Stimulated activated CD4-positive, alpha-beta T cell treated with anti-CD3 and anti-CD28 coated beads, TNF-alpha, amount 100 ng/mL, for 48 hours (primary cell): ENCODE data around the gene RMDN2.
"Not testable (repeated sequence)": the region's sequence is repeated elsewhere in the genome, so short reads cannot be mapped to it uniquely, and the experiment has no call there.

ENCODE experiments used
- DNase-seq, 3 donors: peaks; one replicate each; pipeline ENCODE4 v3.0.0-alpha.2; 2020; ENCODE audit warnings: low read depth in 3 of 3

Gene RMDN2

DNA sequence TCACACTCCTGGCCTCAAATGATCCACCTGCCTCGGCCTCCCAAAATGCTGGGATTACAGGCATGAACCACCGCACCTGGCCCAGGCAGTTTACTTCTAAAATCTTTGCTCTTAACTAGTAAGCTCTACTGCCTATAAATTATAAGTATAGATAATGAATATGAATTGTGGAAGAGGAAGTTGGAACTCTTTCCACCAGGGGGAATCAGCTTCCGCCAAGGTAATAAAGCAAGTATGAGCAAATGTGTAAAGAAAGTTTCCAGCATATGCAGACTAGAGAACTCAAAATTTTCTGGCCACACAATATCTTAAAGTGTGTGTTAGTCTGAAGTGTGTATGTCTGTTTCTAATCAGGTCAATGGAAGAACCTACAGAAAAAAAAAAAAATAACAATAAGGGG is 68.1 kb downstream of the RMDN2 start:
- DNase-seq: no peak

DNA sequence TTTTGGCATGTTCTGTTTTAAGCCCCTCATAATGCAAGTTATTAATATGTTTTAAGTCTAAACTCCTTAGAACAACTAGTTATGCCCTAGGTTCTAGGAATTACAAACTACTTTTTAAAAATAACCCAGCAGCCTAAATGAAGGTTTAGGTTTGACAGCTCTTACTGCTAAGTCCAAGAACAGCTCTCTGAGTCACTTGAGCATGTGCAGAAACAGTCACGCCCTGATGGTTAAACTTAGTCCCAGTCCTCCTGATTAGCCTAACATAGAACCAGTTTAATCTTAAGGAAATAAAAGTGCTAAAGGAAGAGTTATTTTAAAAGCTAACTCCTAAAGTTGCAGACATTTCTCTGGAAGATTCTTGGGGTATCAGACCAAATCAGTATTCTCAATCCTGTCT is 72.5 kb downstream of the RMDN2 start:
- DNase-seq: no peak

DNA sequence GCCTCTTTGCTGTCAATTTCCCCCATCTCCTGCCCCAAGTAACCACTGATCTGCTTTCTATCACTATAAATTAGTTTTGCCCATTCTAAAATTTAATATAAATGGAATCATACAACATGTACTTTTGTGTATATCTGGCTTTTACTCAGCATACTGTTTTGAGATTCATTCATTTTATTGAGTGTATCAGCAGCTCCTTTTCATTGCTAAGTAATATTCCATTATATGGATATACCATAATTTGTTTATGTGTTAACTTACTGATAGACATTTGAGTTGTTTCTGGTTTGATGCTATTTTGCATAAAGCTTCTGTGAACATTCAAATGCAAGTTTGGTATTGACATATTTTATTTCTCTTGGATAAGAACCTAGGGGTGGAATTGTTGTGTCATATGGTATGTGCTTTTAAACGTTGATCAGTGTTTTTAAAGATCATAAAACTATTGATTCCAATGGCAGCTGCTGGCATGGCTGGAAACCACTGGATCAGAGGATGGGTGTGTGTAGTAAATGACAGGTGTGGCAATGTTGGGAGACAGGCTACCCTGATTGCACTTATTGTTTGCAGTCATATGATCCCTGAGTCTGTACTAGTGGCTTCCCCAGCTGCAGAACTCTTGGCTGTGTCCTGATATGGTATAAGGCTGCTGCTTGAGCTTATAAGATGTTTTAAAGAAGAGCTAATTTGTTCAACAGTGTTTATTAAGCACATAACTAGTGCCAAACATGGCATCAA is 75.6 kb downstream of the RMDN2 start:
- DNase-seq: no peak

DNA sequence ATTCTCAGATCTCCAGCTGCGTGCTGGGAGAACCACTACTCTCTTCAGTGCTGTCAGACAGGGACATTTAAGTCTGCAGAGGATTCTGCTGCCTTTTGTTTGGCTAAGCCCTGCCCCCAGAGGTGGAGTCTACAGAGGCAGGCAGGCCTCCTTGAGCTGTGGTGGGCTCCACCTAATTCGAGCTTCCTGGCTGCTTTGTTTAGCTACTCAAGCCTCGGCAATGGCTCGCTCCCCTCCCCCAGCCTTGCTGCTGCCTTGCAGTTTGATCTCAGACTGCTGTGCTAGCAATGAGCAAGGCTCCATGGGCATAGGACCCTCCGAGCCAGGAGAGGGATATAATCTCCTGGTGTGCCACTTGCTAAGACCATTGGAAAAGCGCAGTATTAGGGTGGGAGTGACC is 85.1 kb downstream of the RMDN2 start:
- DNase-seq: not testable (repeated sequence)

DNA sequence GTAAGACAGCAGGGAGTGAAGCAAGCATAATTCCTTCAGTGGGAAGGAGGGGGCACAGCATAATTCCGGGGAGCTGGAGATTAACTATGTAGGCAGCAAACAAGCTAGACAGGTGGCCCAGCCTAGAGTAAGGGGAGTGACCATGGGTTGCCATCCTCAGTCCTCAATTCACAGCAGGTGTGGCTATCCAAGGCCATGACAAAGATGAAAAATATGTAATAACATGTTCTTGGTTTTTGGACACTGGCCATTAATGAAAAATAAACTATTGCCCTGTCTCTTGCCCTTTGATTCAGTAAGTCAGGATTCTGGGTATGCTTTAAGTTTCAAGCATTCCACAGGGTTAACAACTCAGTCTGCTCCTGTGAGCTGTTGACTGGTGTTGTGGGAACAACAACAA is 85.9 kb downstream of the RMDN2 start:
- no peak for DNase-seq

DNA sequence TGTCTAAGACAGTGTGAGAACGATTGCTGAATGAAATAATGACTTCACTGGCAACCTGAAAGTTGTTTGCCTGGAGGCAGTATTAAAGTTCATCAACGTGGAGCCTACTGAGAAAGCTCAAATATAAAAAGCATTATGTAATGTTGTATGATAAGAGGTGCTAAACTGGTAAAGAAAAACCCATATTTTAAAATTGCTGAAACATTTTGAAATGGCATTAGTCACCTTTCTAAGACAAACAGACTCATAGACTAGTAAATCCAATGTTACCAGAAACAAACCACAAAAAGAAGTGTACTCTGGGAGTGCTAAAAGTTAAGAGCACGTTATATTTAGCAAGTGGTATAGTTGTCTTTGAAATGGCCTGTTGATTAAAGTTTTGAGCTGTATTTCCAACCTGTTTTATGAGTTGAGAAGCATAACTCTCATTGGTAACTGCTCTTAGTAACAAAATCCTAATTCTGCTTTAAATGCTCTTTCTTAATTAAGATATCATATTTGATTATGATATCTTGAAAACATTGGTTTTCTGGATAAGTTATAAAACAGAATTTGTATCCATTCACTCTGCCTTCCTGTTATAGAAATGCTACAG is 88.2 kb downstream of the RMDN2 start:
- no peak for DNase-seq

DNA sequence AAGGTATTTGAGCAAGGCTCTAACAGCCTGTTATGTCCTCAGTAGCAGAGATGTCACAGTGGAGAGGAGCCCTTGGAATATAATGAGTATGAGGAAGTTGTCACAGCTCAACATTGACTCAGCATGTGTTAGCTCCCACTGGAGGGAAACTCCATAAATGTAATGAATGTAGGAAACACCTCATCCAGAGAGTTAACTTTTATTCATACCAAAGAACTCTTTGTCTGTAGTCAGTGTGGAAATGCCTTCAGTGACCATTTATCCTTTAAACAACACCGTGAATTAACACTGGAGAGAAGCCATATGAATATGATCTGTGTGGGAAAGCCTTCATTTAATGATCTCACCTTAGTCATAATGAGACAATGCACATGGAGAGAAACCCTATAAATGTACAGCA is 91.1 kb downstream of the RMDN2 start:
- DNase-seq: no peak

DNA sequence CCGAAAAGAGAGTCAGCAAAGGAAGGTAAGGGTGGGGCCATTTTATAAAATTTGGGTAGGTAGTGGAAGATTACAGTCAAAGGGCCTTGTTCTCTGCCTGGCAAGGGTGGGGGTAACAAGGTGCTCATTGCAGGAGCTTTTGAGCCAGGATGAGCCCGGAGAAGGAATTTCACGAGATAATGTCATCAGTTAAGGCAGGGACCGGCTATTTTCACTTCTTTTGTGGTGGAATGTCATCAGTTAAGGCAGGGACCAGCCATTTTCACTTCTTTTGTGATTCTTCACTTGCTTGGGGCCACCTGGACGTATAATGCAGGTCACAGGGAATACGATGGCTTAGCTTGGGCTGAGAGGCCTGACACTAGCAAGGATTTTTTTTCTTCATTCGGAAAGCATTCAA is 92.7 kb downstream of the RMDN2 start:
- DNase-seq: no peak

DNA sequence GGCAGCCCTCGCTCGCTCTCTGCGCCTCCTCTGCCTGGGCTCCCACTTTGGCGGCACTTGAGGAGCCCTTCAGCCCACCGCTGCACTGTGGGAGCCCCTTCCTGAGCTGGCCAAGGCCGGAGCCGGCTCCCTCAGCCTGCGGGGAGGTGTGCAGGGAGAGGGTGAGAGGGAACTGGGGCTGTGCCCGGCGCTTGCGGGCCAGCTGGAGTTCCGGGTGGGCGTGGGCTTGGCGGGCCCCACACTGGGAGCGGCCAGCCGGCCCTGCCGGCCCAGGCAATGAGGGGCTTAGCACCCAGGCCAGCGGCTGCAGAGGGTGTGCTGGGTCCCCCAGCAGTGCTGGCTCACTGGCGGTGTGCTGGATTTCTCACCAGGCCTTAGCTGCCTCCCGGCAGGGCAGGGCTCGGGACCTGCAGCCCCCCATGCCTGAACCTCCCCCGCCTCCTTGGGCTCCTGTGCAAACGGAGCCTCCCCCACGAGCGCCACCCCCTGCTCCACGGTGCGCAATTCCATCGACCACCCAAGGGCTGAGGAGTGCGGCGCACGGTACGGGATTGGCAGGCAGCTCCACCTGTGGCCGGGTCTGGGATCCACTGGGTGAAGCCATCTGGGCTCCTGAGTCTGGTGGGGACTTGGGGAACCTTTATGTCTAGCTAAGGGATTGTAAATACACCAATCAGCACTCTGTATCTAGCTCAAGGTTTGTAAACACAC is 95.4 kb downstream of the RMDN2 start:
- DNase-seq: not testable (repeated sequence)

DNA sequence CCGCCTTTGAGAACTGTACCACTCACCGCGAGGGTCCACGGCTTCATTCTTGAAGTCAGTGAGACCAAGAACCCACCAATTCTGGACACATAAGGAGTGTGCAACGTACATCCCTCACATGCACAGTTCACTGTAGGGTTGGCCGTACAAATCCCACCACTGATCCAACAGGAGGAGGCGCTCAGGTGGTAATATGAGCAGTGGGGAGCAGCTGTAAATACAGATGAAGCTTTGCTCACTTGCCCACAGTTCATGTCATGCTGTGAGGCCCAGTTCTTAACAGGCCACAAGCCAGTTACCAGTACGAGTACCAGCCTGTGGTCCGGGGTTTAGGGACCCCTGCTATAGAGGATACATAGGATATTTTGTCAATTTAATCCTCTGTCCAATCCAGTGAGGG is 96.5 kb downstream of the RMDN2 start:
- DNase-seq: no peak

DNA sequence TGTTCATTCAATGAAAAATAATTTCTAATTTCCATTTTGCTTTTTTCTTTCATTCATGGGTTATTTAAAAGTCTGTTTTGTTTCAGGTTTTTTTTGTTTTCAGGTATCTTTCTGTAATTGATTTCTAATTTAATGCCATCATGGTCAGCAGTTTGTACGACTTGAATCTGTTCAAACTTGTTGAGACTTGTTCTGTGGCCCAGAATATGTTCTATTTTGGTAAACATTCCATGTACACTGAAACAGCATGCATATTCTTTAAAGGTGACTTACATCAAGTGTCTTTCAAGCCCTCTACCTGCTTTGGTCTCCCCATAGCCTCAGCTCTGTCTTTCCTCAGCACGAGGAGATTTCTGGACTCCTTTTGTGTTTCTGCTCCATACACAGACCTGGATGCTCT is 101.8 kb downstream of the RMDN2 start:
- no peak for DNase-seq

DNA sequence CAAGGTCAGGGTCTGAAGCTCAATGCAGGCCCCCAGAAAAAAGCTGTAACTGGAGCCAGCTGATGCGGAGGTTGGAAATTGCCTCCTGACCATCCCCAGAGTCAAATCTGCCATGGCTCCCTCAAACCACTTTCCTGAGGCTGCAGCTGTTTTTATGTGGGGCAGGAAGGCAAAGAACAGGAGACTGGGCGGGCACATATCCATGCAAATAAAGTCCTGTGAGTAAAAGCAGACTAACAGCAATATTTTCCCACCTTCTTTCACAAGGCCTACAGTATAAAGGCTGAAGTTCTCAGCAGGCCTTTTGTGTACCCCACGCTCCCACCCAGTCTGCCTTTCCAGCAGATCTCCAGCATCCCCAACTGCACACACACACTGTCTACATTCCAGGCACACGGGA is 103.7 kb downstream of the RMDN2 start:
- DNase-seq: no peak

DNA sequence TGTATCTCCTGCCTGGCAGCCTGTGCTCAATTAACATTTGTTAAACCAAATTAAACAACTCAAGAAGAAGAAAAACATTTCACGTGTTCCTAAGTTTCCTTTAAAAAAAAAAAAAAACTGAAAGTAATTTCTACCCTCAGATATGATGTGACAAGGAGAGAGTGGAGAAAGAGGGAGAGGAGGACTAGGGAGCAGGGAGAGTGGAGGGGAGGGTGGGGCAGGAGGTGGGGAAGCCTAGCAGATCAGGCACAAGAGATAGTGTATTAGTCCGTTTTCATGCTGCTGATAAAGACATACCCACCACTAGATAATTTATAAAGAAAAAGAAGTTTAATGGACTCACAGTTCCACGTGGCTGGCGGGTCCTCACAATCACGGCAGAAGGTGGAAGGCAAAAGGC is 104.4 kb downstream of the RMDN2 start:
- DNase-seq: no peak

DNA sequence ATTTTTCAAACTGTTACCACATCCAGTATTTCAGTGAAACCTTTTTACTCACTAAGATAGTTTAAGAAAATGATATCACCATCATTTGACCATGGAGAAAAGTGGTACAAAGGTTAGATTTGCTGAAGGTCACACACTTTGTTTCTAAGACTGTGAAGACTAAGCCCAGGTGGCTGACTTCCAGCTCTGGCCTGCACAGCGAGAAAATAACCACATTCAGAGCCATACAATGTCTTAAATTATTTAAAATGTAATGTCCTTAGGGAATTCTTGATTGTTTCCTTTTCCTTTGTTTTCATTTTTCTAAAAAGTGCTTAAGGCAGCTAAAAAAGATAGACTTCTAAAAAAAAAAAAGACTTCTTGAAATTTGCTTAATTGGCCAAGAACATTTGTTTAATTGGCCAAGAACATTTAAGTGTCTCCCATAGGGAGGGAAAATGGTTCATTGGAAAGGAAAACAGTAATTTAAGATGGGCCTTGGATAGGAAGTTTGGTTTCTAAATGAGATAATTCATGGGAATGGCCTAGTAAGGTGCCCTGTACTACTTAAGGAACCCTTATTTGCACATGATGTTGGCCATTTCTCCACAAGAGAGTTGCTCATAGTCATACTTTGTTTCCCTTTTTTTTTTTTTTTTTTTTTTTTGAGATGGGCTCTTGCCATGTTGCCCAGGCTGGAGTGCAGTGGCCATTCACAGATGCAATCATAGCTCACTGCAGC is 105.7 kb downstream of the RMDN2 start:
- no peak for DNase-seq

DNA sequence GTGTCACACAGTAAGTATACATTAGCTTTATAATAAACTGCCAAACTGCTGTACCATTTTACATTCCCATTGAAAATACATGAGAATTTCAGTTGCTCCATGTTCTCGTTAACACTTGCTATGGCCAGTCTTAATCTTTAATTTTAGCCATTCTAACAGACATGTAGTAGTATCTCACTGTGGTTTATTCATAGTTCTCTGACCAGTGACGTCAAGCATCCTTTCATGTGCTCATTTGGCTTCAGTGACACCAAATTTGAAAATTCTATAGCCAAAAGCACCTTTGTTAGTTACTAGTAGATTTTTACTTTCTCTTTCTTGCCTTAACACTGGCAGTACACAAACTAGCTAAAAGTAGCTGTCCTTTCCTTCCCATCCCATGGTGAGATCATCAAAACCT is 107.9 kb downstream of the RMDN2 start:
- no peak for DNase-seq

DNA sequence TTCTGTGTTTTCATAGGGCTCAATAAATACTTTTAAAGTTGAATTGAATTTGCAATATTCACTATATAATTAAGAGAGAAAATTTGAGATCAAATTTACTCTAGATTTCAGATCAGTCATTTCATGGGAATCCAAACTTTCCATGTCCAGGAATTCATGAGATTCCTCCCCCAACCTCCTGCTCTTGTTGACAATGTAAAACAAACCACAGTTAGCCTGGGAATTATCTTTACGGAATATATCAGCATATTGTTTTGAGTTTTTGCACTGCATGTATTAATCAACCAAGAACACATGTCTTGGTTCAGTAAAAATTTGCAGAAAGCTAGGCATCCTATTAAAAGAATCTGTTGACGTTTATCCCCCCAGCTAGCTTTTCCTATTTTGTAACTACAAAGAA is 108.6 kb downstream of the RMDN2 start:
- no peak for DNase-seq

DNA sequence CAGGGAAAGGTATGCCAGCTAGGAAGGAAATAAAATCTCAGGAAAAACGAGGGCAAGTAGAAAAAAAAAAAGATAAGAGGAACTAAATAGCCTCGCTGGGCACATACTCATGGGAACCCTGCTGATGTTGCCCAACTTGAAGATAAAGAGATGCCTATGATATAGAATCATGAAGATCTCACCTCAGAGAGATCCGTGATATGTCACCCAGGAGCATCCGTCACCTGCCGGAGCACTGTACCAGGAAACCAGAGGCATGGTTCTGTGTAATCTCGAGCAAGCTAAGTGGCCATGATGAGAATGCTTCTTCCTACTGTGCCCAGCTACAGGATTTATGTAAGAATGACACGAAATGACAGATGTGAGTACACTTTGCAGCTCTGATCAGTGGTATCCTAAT is 110.9 kb downstream of the RMDN2 start:
- DNase-seq: no peak

DNA sequence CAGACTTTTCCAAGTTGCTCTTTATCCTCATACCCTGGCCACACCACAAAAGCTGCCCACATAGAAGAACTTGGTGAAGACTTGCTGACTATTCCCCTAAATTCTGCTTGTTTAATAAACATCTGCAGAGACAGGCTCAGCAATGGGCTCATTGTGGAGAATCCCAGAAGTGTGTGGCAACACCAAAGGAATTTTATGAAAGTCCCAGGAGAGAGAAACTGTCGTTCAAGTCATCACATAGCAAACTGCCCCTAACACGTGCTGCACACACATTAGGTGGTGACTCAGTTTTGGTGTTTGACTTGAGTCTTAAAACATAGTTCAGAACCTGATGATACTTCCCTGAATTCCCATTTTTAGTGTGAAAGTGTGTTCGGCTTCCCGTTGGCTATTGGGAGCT is 112.2 kb downstream of the RMDN2 start:
- DNase-seq: no peak

DNA sequence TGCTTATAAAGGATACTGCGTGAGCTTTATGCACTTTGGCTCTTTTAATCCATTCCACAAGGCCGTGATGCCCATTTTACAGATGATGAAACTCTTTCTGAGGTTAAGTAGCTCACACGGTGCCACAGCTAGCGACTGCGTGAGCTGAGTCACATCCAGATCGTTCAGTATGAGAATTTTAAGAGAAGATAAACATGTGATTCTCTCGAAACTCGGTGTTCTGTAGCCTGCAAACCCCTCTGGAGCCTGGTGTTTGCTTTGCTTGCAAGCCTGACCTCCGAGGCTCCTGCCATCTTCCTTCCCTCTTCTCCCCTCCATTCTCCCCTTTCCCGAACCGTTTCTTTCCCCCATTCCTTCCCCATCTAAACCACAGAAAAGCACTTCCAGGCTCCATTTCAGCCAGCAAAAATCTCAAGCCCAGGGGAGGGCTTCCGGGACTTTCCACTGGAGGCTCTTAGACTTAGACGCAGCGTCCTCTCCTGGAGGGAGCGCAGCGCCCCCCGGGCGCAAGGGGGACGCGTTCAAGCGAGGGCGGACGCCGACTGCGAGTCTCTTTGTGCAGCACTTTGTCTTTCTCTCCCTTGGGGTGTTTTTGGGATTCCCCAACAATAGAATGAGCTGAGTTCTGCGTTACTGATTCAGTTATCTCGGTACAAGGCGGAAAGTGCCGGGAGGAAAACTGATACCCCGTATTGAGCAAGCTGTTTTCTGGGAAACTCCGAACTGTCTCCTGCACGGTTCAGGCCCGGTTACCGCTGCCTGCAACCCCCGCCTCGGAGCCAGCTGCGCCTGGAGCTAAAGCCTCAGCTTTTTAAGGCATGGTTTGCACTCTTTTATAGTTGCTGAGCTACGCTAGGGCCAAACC is 112.9 kb downstream of the RMDN2 start:
- DNase-seq: peak; percentile 11 to 23 (median 17)

DNA sequence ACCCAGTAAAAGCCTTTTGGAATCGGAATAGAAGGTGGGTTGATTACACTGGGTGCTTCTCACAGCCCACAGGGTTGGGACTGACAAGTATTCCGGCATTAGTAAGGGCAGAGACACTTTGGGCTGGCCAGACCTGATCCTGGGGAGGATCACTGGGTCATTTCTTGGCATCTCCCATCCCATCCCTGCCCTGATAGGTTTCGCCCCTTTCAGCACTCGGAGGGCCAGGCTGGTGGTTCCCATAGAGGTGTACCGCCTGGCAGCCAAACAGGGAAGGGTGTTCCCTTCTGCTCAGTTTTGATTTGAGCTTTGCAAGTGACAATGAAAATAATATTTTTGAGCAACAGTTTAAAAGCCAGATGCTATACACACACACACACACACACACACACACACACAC is 113.6 kb downstream of the RMDN2 start:
- DNase-seq: no peak

DNA sequence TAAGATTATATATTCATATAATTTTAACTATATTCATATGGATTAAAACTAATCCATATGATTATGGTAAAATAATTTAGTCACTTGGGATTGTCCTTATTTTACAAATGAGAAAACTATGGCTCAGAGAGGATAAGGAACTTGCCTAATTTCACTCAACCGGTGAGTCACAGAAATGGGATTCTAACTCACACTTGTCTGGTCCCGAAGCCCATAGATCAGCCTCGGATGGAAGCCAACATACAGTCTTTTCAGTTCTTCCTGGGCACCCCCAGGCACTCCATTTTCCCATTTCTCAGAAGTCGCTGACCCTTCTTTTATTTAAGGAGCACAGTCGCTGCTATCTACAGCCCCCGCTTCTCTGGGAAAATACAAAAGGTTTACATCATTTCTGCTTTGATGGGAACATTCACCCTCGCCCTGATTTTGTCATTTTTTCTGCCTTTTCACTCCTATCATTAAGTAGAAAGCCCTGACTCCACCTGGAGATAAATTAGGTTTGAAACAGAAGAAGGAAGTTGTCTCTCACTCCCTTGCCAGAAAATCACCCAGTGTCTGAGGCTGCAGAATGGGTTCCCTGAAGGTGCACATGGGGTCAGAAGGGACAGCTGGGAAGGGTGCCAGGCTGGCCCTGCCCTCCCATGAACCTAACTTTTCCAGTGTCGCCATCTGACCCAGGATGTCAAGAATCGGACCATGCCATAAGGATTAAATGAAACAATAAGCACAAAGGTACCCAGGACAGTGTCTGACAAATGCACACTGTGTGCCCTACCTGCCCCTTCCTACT is 114.2 kb downstream of the RMDN2 start:
- DNase-seq: no peak
